Caco-2 (cell line): ENCODE results near the gene CASZ1. TPM values are rescaled to one million over a fixed set of nuclear protein-coding genes. Genes with fewer than 3 reads are reported as not detected.

Experiments used
- BruUV-seq: library from RNA; stranded (reverse); fragments of 400-500 nt; replicated peaks from 2 replicates; lab custom pipeline; 2021; lab: Mats Ljungman, UMichigan
- CTCF ChIA-PET: fragments of 300-600 bp; sonication (Branson Sonifier 250); formaldehyde crosslinking; loops from one replicate; lab custom pipeline; 2022; ENCODE audit warnings: antibody characterized with exemption; lab: Charles Lee
- POLR2A ChIA-PET: fragments of 300-600 bp; sonication (Branson Sonifier 250); formaldehyde crosslinking; loops from one replicate; lab custom pipeline; 2022; ENCODE audit warnings: antibody characterized with exemption; lab: Charles Lee
- DNase-seq, 2 experiments: peaks; one replicate each; pipeline versions ENCODE4 v3.0.0 to v3.0.0-alpha.2; 2020 to 2022
- H3K27me3 ChIP-seq: replicated peaks from 2 replicates; pipeline ENCODE4 v1.6.0; 2011; ENCODE audit warnings: low read length; ENCODE audit not compliant: control insufficient read depth, insufficient read depth
- H3K36me3 ChIP-seq: 2 replicates; pipeline ENCODE4 v1.5.1; 2011; ENCODE audit warnings: low read length; ENCODE audit not compliant: control insufficient read depth, insufficient read depth
- H3K4me1 ChIP-seq: fragments of 250-450 bp; sonication (Bioruptor Pico); 2 replicates; pipeline ENCODE4 v1.5.1; 2020; ENCODE audit warnings: mild to moderate bottlenecking
- H3K4me3 ChIP-seq: 2 replicates; pipeline ENCODE4 v1.5.1; 2011; ENCODE audit warnings: low read depth, mild to moderate bottlenecking, control low read depth, low read length
- H3K9me3 ChIP-seq: fragments of 250-450 bp; sonication (Bioruptor Pico); 2 replicates; pipeline ENCODE4 v1.5.1; 2020; ENCODE audit warnings: mild to moderate bottlenecking, moderate library complexity
- H3K27ac Mint-ChIP-seq: one replicate; pipeline ENCODE4 v1.8.0; 2022; ENCODE audit warnings: mixed read lengths; ENCODE audit not compliant: unreplicated experiment
- H3K27me3 Mint-ChIP-seq: one replicate; pipeline ENCODE4 v1.8.0; 2022; ENCODE audit warnings: mixed read lengths; ENCODE audit not compliant: insufficient read depth, unreplicated experiment
- H3K36me3 Mint-ChIP-seq: one replicate; pipeline ENCODE4 v1.8.0; 2022; ENCODE audit warnings: mild to moderate bottlenecking, mixed read lengths; ENCODE audit not compliant: insufficient read depth, unreplicated experiment
- H3K4me1 Mint-ChIP-seq: one replicate; pipeline ENCODE4 v1.8.0; 2022; ENCODE audit warnings: low read depth, mixed read lengths; ENCODE audit not compliant: unreplicated experiment
- H3K4me3 Mint-ChIP-seq: one replicate; pipeline ENCODE4 v1.8.0; 2022; ENCODE audit warnings: mild to moderate bottlenecking, moderate library complexity, mixed read lengths; ENCODE audit not compliant: unreplicated experiment
- H3K9me3 Mint-ChIP-seq: one replicate; pipeline ENCODE4 v1.8.0; 2022; ENCODE audit warnings: mixed read lengths; ENCODE audit not compliant: unreplicated experiment
- intact Hi-C: fragments of 100-400 bp; cut with micrococcal nuclease; formaldehyde crosslinking; loops from one replicate; pipeline ENCODE4 v1.10.0; 2022; ENCODE audit not compliant: unreplicated experiment
- total RNA-seq: library from RNA; stranded (reverse); gene quantifications from 2 replicates; pipeline ENCODE4 v1.2.3, GENCODE V29; 2022
- TF ChIP-seq, protein P1 (sequence below), 2 experiments: fragments of 200-600 bp in 1 of 2; IDR thresholded peaks; 1 replicate in 1 of 2; 2 replicates in 1 of 2; pipeline versions ENCODE4 v1.5.1 to v1.8.0; 2011 to 2022; ENCODE audit warnings: antibody characterized with exemption in 1 of 2, control low read depth in 1 of 2, inconsistent platforms in 1 of 2, low read depth in 1 of 2, low read length in 1 of 2, mild to moderate bottlenecking in 1 of 2, moderate library complexity in 1 of 2; ENCODE audit not compliant: insufficient read depth in 1 of 2, severe bottlenecking in 1 of 2, unreplicated experiment in 1 of 2

The CASZ1 gene
- total RNA-seq, 1 experiment from 2014 or later: 10.9 TPM

DNA sequence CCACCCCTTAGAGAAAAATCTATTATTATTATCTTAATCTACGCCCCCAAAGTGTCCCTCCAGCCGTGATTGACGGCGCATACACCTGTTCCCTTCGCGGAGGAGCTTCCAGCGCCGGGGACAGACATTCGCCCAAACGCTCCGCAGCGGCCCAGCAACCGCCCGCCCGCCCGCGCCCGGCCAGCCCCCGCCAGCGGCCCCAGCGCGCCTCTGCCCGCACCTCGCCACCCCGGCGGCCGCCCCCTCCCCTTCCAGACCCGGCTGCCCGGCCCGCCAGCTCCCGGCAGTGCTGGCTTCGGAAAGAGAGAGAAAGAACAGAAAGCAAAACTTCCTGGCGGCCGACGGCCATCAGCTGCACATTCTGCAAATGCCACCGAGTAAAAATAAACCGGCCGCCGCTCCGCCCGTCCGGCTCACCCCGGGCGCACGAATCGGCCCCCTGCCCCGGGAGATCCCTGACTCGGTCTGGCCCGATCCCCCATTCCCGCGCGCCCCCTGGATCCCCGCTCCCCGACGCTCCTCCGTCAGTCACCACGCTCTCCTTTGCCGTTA is 1.6 kb downstream of the CASZ1 start:
- Mint-ChIP-seq H3K4me1 (peaks cover 7% of the 10 kb centered on the region), H3K36me3 (no peaks in the 10 kb centered on the region), H3K9me3 (no peaks in the 10 kb centered on the region), H3K27me3 (peaks cover 17% of the 10 kb centered on the region), H3K27ac (no peak overlapping the region), H3K4me3 (peak overlapping the region; percentile 91)
- BruUV-seq: no TSS peak
- Histone ChIP-seq H3K4me3 (peak overlapping the region; percentile 46), H3K9me3 (no peaks in the 10 kb centered on the region), H3K36me3 (no peaks in the 10 kb centered on the region), H3K27me3 (no peaks in the 10 kb centered on the region), H3K4me1 (no peaks in the 10 kb centered on the region)
- POLR2A ChIA-PET: no interaction called here
- TF ChIP-seq, protein P1, sequence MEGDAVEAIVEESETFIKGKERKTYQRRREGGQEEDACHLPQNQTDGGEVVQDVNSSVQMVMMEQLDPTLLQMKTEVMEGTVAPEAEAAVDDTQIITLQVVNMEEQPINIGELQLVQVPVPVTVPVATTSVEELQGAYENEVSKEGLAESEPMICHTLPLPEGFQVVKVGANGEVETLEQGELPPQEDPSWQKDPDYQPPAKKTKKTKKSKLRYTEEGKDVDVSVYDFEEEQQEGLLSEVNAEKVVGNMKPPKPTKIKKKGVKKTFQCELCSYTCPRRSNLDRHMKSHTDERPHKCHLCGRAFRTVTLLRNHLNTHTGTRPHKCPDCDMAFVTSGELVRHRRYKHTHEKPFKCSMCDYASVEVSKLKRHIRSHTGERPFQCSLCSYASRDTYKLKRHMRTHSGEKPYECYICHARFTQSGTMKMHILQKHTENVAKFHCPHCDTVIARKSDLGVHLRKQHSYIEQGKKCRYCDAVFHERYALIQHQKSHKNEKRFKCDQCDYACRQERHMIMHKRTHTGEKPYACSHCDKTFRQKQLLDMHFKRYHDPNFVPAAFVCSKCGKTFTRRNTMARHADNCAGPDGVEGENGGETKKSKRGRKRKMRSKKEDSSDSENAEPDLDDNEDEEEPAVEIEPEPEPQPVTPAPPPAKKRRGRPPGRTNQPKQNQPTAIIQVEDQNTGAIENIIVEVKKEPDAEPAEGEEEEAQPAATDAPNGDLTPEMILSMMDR (IDR thresholded peaks at IDR 0.05; ENCODE audit: insufficient read depth in 1 of 2, low read depth in 1 of 2, low read length in 1 of 2, severe bottlenecking in 1 of 2, unreplicated experiment in 1 of 2): no peak
- DNase-seq: peak in 1 of 2 experiments; percentile 18
- CTCF ChIA-PET: interaction anchor here (0.6 to 0.7 kb wide), 2 partner anchors 98 to 1209 kb away, joined by 3 to 4 read pairs; no protein-coding TSS in a partner anchor
- intact Hi-C loops: loop anchor here (5.0 kb wide), 2 partner anchors 102 to 282 kb away; no protein-coding TSS in a partner anchor

DNA sequence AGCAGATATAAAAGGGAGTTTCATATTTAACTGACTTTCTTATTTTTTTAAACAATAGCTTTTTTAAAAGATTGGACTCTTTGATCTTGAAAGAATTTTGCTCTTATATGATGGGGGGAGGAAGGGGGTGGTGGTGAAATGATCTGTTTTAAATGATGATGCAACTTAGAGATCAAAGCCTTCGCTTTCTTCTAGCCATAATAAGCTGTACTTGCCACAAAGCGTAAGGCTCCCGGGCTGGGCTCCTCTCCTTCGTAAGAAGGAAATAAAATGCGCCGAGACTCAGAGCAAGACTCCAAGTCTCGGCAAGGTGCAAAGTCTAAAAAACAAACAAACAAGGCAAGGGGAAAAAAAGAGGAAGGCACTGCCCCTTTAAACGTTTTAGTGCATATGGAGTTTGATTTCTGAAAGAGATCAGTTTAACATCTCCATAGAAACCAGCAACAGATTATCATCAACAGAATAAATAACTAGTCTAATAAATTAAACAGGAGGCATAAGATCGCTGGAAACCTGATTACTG is 3.3 kb downstream of the CASZ1 start:
- H3K27ac Mint-ChIP-seq: no peak overlapping the region
- peaks cover 7% of the 10 kb centered on the region for H3K4me1 Mint-ChIP-seq
- TF ChIP-seq, protein P1 (IDR thresholded peaks at IDR 0.05; ENCODE audit: insufficient read depth in 1 of 2, low read depth in 1 of 2, low read length in 1 of 2, severe bottlenecking in 1 of 2, unreplicated experiment in 1 of 2): no peak
- H3K36me3 ChIP-seq: no peaks in the 10 kb centered on the region
- DNase-seq: no peak
- intact Hi-C loops: loop anchor here (5.0 kb wide), 2 partner anchors 101 to 281 kb away; no protein-coding TSS in a partner anchor
- H3K4me3 Mint-ChIP-seq: peak overlapping the region; percentile 91
- ChIA-PET POLR2A (interaction anchor here (0.6 kb wide), 1 partner anchor 107 kb away, joined by 3 read pairs; no protein-coding TSS in a partner anchor), CTCF (interaction anchor here (0.7 kb wide), 1 partner anchor 66 kb away, joined by 10 read pairs; no protein-coding TSS in a partner anchor)
- no peaks in the 10 kb centered on the region for H3K4me1 ChIP-seq
- peak overlapping the region; percentile 46 for H3K4me3 ChIP-seq
- no peaks in the 10 kb centered on the region for H3K36me3 Mint-ChIP-seq
- no peaks in the 10 kb centered on the region for H3K27me3 ChIP-seq
- H3K9me3 Mint-ChIP-seq: no peaks in the 10 kb centered on the region
- H3K9me3 ChIP-seq: no peaks in the 10 kb centered on the region
- peaks cover 7% of the 10 kb centered on the region for H3K27me3 Mint-ChIP-seq
- BruUV-seq: no TSS peak

DNA sequence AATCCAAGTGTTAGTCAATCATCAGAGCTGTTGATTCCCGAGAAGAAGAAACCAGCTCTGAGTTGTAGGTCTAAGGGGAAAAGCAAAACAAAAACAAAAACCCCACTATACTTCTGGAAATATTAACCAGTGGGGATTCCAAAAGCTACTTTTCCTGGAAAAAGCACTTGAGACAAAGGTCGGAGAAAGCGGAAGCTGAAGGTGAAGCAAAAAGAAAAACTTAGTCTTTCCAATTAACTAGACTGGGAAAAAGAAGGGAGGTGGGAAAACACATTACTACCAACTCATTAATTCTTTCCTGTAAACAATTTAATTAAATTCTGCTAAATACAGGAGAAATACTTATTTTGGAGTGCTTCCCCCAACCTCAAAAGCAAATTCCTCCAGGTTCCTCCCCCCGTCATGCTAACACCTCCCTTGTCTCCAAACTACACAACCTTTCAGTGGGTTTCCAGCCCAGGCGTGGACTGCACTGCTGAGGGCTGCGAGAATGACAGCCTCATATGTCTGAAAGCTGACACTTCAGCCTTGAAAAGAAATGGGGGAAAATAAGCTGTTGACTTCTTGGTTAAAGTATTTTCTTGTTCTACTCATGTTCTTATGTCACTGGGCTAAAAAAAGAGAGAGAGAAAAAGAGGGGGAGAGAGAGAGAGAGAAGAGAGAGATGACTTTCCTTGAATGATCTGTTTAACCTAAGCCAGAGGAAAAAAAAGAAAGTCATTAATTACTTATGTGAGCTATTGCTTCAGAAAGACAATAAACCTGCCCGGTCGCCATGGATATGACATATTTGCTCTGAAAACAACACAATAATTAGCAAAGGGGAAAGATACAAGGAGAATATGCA is 5.1 kb downstream of the CASZ1 start:
- no TSS peak for BruUV-seq
- H3K4me3 ChIP-seq: no peak overlapping the region
- peaks cover 17% of the 10 kb centered on the region for H3K27me3 Mint-ChIP-seq

More for the DNA sequence above, 5.1 kb downstream of the CASZ1 start:
- Mint-ChIP-seq H3K4me1 (peaks cover 7% of the 10 kb centered on the region), H3K4me3 (no peak overlapping the region), H3K27ac (no peak overlapping the region), H3K36me3 (no peaks in the 10 kb centered on the region), H3K9me3 (no peaks in the 10 kb centered on the region)
- DNase-seq: no peak
- TF ChIP-seq, protein P1 (IDR thresholded peaks at IDR 0.05; ENCODE audit: insufficient read depth in 1 of 2, low read depth in 1 of 2, low read length in 1 of 2, severe bottlenecking in 1 of 2, unreplicated experiment in 1 of 2): no peak
- CTCF ChIA-PET: interaction anchor here (0.8 kb wide), 1 partner anchor 284 kb away, joined by 3 read pairs; no protein-coding TSS in a partner anchor
- H3K4me1 ChIP-seq: no peaks in the 10 kb centered on the region
- intact Hi-C loops: loop anchor here (5.0 kb wide), 2 partner anchors 99 to 279 kb away; no protein-coding TSS in a partner anchor
- H3K27me3 ChIP-seq: no peaks in the 10 kb centered on the region
- no peaks in the 10 kb centered on the region for H3K9me3 ChIP-seq
- H3K36me3 ChIP-seq: no peaks in the 10 kb centered on the region
- POLR2A ChIA-PET: no interaction called here
